ENCODE measurements around the gene LPCAT1.

DNA sequence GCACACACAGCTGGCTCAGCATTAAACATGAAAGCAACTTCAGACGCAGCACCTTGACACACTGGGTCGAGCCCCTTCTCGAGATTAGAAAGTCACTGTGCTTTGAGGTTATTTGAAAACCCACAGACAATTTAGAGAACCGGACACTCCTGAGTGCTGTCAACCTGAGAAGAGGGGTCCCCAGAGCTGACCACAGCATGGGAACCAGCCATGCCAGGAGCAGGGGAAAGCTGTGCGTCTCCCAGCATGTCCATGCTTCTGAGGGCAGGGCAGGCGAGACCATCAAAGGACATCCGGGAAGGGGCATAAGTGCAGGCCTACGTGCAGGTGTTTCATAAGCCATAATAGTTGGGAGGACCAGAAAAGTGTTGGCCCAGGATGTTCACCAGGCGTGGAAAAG is 99.0 kb downstream of the LPCAT1 start:
- TF ChIP-seq, protein P1, sequence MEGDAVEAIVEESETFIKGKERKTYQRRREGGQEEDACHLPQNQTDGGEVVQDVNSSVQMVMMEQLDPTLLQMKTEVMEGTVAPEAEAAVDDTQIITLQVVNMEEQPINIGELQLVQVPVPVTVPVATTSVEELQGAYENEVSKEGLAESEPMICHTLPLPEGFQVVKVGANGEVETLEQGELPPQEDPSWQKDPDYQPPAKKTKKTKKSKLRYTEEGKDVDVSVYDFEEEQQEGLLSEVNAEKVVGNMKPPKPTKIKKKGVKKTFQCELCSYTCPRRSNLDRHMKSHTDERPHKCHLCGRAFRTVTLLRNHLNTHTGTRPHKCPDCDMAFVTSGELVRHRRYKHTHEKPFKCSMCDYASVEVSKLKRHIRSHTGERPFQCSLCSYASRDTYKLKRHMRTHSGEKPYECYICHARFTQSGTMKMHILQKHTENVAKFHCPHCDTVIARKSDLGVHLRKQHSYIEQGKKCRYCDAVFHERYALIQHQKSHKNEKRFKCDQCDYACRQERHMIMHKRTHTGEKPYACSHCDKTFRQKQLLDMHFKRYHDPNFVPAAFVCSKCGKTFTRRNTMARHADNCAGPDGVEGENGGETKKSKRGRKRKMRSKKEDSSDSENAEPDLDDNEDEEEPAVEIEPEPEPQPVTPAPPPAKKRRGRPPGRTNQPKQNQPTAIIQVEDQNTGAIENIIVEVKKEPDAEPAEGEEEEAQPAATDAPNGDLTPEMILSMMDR (IDR thresholded peaks at IDR 0.05): no peak
- TF ChIP-seq POLR2AphosphoS5 (IDR thresholded peaks at IDR 0.05; ENCODE audit: low read depth, low read length) (no peak), SIN3A (IDR thresholded peaks at IDR 0.05; ENCODE audit: borderline replicate concordance, insufficient read depth, low read depth, low read length) (no peak)

Measured in Panc1 (cell line).